Occipital lobe (tissue), 2 donors: ENCODE measurements around the gene ZNF280B. TPM values are rescaled to one million over a fixed set of nuclear protein-coding genes. Genes with fewer than 3 reads are reported as not detected.
"Not testable (repeated sequence)": the region's sequence is repeated elsewhere in the genome, so short reads cannot be mapped to it uniquely, and the experiment has no call there.

ENCODE experiments used
- DNase-seq: peaks from one replicate; lab custom pipeline; 2025; lab: John Stamatoyannopoulos, UW
- total RNA-seq: library from RNA; depleted of rRNA; stranded (reverse); fragments of >200 nt; gene quantifications from one replicate; pipeline ENCODE4 v1.2.3, GENCODE V29; 2014

The ZNF280B gene
- total RNA-seq, 1 donor from 2014 or later = 3.7 TPM

GRCh38 chr22:22463855-22464540 is 44.5 kb downstream of the ZNF280B start:
- DNase-seq = no peak

- DNase-seq = no peak
Measured at GRCh38 chr22:22462813-22463567, 45.6 kb downstream of the ZNF280B start.

GRCh38 chr22:22461583-22461982 is 47.0 kb downstream of the ZNF280B start:
- no peak for DNase-seq

GRCh38 chr22:22461111-22461510 is 47.4 kb downstream of the ZNF280B start:
- DNase-seq = no peak

DNA sequence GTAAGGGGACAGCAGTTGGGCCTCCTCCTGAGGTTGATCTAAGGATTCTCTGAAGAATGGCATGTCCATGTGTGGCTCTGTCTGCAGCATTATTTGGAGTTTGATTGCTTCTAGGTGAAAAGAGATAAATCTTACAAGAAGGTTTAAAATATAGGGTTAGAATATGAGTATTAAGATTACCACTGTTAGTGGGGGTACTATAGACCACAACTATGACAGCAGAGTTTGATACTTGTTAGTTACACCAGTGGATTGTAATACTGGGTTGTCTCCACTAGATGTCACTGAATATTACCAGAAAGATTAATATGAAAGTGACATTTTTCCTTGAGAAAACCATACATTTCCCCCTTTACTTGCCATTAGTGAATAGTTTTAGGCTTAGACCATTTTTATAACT is 47.9 kb downstream of the ZNF280B start:
- DNase-seq = no peak

DNA sequence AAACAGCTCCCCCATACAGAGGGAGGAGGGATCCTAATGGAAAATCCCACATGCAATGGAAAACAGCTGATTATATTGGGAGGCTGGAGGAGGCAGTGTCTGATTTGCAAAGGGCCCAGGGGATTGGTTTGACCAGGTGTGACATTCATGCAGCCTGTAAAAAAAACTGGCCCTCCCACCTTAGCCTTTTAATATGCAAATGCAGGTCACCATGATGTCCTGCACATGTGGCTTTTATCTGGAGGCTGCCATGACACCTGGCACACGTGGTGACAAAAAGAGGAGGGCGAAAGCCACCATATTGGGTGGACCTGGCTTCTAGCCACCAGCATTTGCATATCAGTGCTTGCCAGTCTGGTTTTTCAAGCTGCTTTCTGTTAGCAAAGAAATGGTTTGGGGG is 48.5 kb downstream of the ZNF280B start:
- DNase-seq = no peak

GRCh38 chr22:22458896-22459588 is 49.5 kb downstream of the ZNF280B start:
- no peak for DNase-seq

DNA sequence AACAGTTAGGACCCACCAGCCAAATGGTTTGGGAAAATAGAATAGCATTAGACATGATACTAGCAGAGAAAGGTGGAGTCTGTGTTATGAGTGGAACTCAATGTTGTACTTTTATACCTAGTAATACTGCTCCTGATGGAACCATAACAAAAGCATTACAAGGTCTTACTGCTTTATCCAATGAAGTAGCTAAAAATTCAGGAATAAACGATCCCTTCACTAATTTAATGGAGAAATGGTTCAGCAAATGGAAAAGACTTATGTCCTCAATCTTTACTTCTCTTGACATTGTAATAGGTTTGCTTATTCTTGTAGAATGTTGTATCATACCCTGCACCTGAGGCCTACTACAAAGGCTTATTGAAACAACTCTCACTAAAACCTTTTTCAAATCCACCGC is 50.2 kb downstream of the ZNF280B start:
- no peak for DNase-seq

DNA sequence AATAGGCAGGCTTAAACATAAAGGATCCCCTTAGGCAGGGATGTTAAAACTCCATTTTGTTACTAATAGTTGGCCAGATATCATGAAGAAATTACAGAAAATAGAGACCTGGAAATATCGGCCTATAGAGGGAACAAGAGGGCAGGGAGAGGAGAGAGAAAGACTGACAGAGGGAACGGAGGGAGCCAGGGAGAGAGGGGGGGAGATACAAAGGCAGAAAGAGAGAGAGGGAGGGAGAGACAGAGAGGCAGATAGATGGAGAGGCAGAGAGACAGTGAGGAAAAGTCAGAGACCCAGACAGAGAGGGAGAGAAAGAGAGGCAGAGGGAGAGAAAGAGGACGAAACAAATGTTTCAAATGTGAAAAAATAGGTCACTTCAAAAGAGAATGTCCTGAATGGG is 53.5 kb downstream of the ZNF280B start:
- DNase-seq = no peak

- no peak for DNase-seq
Measured at GRCh38 chr22:22452996-22453686, 55.4 kb downstream of the ZNF280B start.

- DNase-seq = no peak
Measured at GRCh38 chr22:22452211-22452610, 56.3 kb downstream of the ZNF280B start.

DNA sequence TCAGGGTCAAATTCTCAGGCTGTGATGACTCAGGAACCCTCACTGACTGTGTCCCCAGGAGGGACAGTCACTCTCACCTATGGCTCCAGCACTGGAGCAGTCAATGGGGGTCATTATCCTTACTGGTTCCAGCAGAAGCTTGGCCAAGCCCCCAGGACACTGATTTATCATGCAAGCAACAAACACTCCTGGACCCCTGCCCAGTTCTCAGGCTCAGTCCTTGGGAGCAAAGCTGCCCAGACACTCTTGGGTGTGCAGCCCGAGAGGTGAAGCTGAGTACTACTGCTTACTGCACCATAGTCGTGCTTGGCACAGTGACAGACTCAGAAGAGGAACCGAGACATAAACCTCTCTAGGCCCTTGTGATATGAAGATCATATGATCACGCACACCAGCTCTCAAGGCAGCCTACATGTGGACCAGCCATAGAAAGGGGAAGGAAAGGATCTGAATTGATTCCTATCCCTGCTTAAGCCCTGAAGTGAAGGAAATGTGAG is 58.2 kb downstream of the ZNF280B start:
- no peak for DNase-seq

- DNase-seq = no peak
Measured at GRCh38 chr22:22449819-22450218, 58.7 kb downstream of the ZNF280B start.

DNA sequence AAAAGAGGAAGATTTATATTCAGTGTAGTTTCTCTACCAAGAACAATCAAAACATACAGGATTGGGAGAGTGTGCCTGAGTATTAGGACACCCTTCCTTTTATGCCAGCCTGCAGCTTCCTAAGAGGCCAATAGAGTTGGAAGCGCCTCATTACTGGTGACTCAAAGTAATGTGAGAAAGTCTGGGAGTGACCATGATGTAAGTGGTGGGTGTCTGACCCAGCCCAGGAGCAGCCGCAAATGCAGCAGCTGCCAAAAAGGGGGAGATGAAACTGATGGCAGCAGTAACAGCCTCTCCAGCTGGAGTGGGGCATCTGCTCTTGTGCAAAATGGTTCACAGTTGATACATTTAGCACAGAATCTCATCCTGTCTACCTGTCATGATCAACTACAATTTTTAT is 62.0 kb downstream of the ZNF280B start:
- no peak for DNase-seq

DNA sequence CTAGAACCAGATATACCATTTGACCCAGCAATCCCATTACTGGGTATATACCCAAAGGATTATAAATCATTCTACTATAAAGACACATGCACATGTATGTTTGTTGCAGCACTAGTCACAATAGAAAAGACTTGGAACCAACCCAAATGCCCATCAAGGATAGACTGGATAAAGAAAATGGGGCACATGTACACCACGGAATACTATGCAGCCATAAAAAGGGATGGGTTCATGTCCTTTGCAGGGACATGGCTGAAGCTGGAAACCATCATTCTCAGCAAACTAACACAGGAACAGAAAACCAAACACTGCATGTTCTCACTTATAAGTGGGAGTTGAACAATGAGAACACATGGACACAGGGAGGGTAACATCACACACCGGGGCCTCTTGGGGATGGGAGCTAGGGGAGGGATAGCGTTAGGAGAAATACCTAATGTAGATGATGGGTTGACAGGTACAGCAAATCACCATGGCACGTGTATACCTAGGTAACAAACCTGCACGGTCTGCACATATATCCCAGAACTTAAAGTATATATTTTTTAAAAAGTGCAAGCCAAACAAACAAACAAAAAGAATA is 64.4 kb downstream of the ZNF280B start:
- DNase-seq = not testable (repeated sequence)

DNA sequence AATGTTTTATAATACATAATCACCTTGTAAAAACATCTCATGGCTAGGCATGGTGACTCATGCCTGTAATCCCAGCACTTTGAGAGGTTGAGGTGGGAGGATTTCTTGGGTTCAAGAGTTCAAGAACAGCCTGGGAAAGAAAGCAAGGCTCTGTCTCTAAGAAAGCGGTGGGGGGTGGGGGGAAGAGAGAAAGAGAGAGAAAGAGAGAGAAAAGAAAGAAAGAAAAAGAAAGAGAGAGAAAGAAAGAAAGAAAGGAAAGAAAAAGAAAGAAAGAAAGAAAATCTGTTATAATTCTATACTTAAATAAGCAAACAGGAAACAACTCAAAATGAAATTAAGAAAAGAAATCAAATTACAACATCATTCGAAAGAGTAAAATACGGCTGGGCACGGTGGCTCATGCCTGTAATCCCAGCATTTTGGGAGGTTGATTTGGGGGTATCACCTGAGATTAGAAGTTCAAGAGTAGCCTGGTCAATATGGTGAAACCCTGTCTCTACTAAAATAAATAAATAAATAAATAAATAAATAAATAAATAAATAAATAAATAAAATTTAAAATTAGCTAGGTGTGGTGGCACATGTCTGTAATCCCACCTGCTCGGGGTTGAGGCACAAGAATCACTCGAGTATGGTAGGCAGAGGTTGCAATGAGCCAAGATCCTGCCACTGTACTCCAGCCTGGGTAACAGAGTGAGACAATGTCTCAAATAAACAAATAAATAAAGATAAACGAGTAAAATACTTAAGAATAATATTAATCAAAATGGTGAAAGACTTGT is 65.4 kb downstream of the ZNF280B start:
- no peak for DNase-seq

DNA sequence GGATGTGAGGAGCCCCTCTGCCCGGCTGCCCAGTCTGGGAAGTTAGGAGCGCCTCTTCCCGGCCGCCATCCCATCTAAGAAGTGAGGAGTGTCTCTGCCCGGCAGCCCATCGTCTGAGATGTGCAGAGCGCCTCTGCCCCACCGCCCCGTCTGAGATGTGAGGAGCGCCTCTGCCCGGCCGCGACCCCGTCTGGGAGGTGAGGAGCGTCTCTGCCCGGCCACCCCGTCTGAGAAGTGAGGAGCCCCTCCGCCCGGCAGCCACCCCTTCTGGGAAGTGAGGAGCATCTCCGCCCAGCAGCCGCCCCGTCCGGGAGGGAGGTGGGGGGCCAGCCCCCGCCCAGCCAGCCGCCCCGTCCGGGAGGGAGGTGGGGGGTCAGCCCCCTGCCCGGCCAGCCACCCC is 66.9 kb downstream of the ZNF280B start:
- not testable (repeated sequence) for DNase-seq

- no peak for DNase-seq
Measured at GRCh38 chr22:22440188-22440587, 68.4 kb downstream of the ZNF280B start.
